ENCODE results near the gene SLC2A8. TPM values are rescaled to one million over a fixed set of nuclear protein-coding genes. Genes with fewer than 3 reads are reported as not detected.

SLC2A8 gene
- total RNA-seq, 1 donor from 2014 or later: 30.6 TPM

DNA sequence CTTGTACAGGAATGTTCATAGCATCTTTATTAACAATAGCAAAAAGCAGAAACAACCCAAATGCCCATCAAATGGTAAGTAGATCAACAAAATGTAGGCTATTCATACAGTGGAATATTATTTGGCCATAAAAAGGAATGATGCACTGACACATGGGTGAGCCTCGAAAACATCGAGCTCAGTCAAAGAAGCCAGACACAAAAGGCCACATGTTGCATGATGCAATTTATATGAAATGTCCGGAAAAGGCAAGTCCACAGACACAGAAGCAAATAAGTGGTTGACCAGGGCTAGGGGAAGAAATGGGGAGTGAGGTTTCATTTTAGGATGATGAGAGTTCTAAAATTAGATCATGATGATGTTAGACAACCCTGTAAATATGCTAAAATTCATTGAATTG, 16.5 kb upstream of the SLC2A8 start:
- Mint-ChIP-seq H3K36me3 (ENCODE audit: unreplicated experiment) (no peaks in the 10 kb centered on the region), H3K4me1 (ENCODE audit: low read depth, unreplicated experiment) (peaks cover 4% of the 10 kb centered on the region), H3K9me3 (ENCODE audit: unreplicated experiment) (no peaks in the 10 kb centered on the region), H3K27ac (ENCODE audit: unreplicated experiment) (no peak overlapping the region), H3K4me3 (ENCODE audit: unreplicated experiment) (no peak overlapping the region), H3K27me3 (ENCODE audit: unreplicated experiment) (peaks cover 2% of the 10 kb centered on the region)
- no peak for DNase-seq
- TF ChIP-seq, protein P1, sequence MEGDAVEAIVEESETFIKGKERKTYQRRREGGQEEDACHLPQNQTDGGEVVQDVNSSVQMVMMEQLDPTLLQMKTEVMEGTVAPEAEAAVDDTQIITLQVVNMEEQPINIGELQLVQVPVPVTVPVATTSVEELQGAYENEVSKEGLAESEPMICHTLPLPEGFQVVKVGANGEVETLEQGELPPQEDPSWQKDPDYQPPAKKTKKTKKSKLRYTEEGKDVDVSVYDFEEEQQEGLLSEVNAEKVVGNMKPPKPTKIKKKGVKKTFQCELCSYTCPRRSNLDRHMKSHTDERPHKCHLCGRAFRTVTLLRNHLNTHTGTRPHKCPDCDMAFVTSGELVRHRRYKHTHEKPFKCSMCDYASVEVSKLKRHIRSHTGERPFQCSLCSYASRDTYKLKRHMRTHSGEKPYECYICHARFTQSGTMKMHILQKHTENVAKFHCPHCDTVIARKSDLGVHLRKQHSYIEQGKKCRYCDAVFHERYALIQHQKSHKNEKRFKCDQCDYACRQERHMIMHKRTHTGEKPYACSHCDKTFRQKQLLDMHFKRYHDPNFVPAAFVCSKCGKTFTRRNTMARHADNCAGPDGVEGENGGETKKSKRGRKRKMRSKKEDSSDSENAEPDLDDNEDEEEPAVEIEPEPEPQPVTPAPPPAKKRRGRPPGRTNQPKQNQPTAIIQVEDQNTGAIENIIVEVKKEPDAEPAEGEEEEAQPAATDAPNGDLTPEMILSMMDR (IDR thresholded peaks at IDR 0.05; ENCODE audit: partially characterized antibody, unreplicated experiment): no peak

DNA sequence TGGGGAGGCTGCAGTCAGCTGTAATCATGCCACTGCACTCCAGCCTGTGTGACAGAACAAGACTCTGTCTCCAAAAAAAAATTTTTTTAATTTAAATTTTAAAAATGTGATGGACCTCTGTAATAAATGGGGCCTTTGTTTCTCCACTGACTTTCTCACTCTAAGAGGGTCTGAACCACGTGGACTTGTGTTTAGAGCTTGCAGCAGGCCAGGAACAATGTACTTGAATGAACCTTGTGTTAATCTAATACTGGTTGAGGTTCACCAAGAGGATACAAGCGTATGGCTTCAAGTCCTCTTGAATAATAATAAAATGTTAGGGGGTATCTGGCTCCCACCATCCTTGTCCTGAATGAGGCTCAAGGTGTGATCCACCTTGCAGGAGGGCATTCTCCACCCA, 14.4 kb upstream of the SLC2A8 start:
- no peak for DNase-seq
- Mint-ChIP-seq H3K4me3 (ENCODE audit: unreplicated experiment) (no peak overlapping the region), H3K4me1 (ENCODE audit: low read depth, unreplicated experiment) (peaks cover 6% of the 10 kb centered on the region), H3K36me3 (ENCODE audit: unreplicated experiment) (no peaks in the 10 kb centered on the region), H3K27ac (ENCODE audit: unreplicated experiment) (no peak overlapping the region), H3K27me3 (ENCODE audit: unreplicated experiment) (peaks cover 2% of the 10 kb centered on the region), H3K9me3 (ENCODE audit: unreplicated experiment) (no peaks in the 10 kb centered on the region)
- TF ChIP-seq, protein P1 (IDR thresholded peaks at IDR 0.05; ENCODE audit: partially characterized antibody, unreplicated experiment): no peak

DNA sequence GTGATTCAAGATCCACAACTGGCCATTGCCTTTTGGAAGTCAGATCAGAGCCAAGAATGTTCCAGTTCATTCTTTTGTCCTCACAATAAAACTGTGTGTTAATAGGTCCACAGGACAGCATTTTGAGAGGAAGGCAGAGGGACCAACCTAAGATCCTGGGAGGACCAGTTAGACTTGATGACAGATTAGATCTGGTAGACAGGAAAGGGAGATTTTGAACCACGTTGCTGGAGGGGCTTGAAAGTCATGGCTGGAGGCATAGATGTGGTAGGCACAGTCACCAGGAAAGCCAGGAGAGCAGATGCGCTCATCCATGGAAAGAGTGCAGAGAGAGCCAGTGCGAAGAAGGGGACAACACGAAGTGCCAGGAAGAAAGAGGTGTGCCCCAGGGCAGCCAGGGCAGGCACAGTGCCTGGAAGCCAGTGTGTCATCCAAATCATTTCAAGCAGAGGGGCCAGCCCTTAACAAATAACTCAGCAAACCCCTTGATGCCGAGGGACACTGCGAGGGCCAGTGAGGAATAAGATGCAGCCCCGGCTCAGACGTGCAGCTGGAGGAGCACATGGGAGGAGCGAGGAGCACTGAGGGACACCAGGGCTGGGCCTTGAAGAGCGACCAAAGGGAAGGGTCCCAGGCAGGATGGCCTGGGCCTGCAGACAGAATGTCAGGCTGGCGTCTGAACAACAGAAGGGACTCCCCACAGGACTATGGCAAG, 12.8 kb upstream of the SLC2A8 start:
- Mint-ChIP-seq H3K4me3 (ENCODE audit: unreplicated experiment) (no peak overlapping the region), H3K27me3 (ENCODE audit: unreplicated experiment) (peaks cover 2% of the 10 kb centered on the region), H3K4me1 (ENCODE audit: low read depth, unreplicated experiment) (peaks cover 10% of the 10 kb centered on the region), H3K9me3 (ENCODE audit: unreplicated experiment) (no peaks in the 10 kb centered on the region), H3K27ac (ENCODE audit: unreplicated experiment) (no peak overlapping the region), H3K36me3 (ENCODE audit: unreplicated experiment) (no peaks in the 10 kb centered on the region)
- TF ChIP-seq, protein P1 (IDR thresholded peaks at IDR 0.05; ENCODE audit: partially characterized antibody, unreplicated experiment): no peak
- DNase-seq: no peak

DNA sequence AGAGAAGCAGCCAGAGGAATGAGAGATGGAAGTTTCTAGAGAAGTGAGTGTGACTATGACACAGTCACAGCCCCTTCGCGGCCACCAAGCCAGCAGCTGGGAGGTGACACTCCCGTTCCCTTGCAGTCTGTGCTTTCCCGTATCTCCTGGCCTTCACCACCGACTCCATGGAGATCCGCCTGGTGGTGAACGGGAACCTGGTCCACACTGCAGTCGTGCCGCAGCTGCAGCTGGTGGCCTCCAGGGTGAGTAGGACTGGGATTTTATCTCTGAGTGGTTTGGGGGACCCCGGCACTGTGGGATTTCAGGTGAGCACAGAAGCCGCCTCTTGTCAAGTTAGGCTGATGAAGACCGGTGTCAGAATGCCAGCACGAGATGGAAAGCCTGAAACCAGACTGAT, 12.1 kb upstream of the SLC2A8 start:
- Mint-ChIP-seq H3K4me3 (ENCODE audit: unreplicated experiment) (no peak overlapping the region), H3K9me3 (ENCODE audit: unreplicated experiment) (no peaks in the 10 kb centered on the region), H3K27me3 (ENCODE audit: unreplicated experiment) (peaks cover 2% of the 10 kb centered on the region), H3K27ac (ENCODE audit: unreplicated experiment) (no peak overlapping the region), H3K4me1 (ENCODE audit: low read depth, unreplicated experiment) (peaks cover 10% of the 10 kb centered on the region), H3K36me3 (ENCODE audit: unreplicated experiment) (no peaks in the 10 kb centered on the region)
- no peak for DNase-seq
- TF ChIP-seq, protein P1 (IDR thresholded peaks at IDR 0.05; ENCODE audit: partially characterized antibody, unreplicated experiment): no peak

DNA sequence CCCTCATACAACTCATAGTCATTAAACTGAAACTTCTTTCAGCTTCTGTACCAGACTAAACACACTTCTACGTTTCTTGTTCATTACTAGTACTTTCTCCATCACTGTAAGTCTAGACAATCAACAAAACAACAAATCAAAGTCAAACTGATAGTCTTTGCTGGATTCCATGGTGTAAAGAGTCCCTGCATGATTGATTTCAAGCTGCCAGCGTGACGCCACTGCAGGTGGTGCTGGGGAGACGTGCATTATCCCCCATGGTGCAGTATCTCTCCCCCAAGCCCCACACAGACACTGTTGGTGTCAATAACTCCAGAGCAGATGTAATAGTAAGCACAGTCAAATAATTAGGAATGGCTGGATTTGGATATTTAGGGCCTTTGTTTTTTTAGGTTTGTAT, 10.7 kb upstream of the SLC2A8 start:
- TF ChIP-seq, protein P1 (IDR thresholded peaks at IDR 0.05; ENCODE audit: partially characterized antibody, unreplicated experiment): no peak
- Mint-ChIP-seq H3K36me3 (ENCODE audit: unreplicated experiment) (no peaks in the 10 kb centered on the region), H3K27ac (ENCODE audit: unreplicated experiment) (no peak overlapping the region), H3K27me3 (ENCODE audit: unreplicated experiment) (peaks cover 2% of the 10 kb centered on the region), H3K4me3 (ENCODE audit: unreplicated experiment) (no peak overlapping the region), H3K9me3 (ENCODE audit: unreplicated experiment) (no peaks in the 10 kb centered on the region), H3K4me1 (ENCODE audit: low read depth, unreplicated experiment) (peaks cover 10% of the 10 kb centered on the region)
- DNase-seq: no peak
